ENCODE results near the gene PTPN23. TPM values are rescaled to one million over a fixed set of nuclear protein-coding genes. Genes with fewer than 3 reads are reported as not detected.

PTPN23 gene
- polyA plus RNA-seq, 3 donors: 1.2 to 13.7 (median 1.3) TPM

DNA sequence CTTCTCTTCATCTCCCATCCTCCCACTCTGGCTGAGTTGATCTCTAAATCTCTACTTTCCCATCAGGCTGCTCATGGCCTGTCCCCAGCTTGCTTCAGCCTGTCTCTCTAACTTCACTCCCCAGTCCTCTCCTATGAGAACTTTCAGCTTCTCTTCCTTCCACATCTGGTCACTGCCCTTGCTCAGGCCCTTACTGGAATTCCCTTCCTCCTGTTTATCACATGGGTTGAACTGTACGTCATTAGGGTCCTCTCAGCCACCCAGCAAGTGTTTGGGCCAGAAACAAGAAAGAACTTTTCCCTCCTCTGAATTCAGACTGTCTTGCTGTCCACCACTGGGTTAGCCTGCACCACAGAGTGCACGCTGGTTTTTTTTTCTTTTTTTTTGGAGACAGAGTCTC, 5.0 kb downstream of the PTPN23 start:
- 95% methylated on average over 2 of the region's 2 CpGs for WGBS (ENCODE audit: insufficient coverage)
- Histone ChIP-seq H3K4me2 (replicated peaks; ENCODE audit: extremely low read depth, low read length, poor library complexity, severe bottlenecking) (no peak overlapping the region), H3K27me3 (ENCODE audit: control insufficient read depth in 2 of 2, insufficient read depth in 2 of 2, low read length in 2 of 2) (no peaks in the 10 kb centered on the region), H3K36me3 (replicated peaks in 1 of 2; ENCODE audit: control insufficient read depth in 1 of 2, insufficient read depth in 2 of 2, low read length in 2 of 2) (peaks cover 13 to 53% of the 10 kb centered on the region in 2 donors), H4K20me1 (ENCODE audit: insufficient read depth, low read length) (peaks cover 92% of the 10 kb centered on the region), H2AFZ (ENCODE audit: insufficient read depth, low read depth, low read length, poor library complexity, severe bottlenecking) (no peak overlapping the region), H3K9ac (ENCODE audit: insufficient read depth, low read length, poor library complexity, severe bottlenecking) (no peak overlapping the region), H3K4me3 (replicated peaks in 1 of 3; ENCODE audit: low read depth in 2 of 3, low read length in 3 of 3) (no peak overlapping the region), H3K4me1 (ENCODE audit: control insufficient read depth in 1 of 2, insufficient read depth in 2 of 2, low read length in 2 of 2) (peaks cover 10 to 11% of the 10 kb centered on the region in 2 donors), H3K27ac (ENCODE audit: low read depth in 1 of 2, low read length in 2 of 2) (peak overlapping the region in 1 of 2 donors; percentile 11), H3K9me3 (replicated peaks in 1 of 2; ENCODE audit: control insufficient read depth in 1 of 2, insufficient read depth in 1 of 2, low read length in 2 of 2) (no peaks in the 10 kb centered on the region), H3K79me2 (ENCODE audit: insufficient read depth, low read length) (peaks cover 96% of the 10 kb centered on the region)
- Mint-ChIP-seq H3K27ac (peak overlapping the region in 3 of 7 donors; percentile 1 to 59 (median 3)), H3K27me3 (ENCODE audit: low read depth in 3 of 3) (no peaks in the 10 kb centered on the region), H3K4me3 (no peak overlapping the region), H3K4me1 (peaks cover 22% of the 10 kb centered on the region), H3K9me3 (no peaks in the 10 kb centered on the region), H3K36me3 (peaks cover 22 to 44% of the 10 kb centered on the region in 2 donors)
- TF ChIP-seq, protein P1, sequence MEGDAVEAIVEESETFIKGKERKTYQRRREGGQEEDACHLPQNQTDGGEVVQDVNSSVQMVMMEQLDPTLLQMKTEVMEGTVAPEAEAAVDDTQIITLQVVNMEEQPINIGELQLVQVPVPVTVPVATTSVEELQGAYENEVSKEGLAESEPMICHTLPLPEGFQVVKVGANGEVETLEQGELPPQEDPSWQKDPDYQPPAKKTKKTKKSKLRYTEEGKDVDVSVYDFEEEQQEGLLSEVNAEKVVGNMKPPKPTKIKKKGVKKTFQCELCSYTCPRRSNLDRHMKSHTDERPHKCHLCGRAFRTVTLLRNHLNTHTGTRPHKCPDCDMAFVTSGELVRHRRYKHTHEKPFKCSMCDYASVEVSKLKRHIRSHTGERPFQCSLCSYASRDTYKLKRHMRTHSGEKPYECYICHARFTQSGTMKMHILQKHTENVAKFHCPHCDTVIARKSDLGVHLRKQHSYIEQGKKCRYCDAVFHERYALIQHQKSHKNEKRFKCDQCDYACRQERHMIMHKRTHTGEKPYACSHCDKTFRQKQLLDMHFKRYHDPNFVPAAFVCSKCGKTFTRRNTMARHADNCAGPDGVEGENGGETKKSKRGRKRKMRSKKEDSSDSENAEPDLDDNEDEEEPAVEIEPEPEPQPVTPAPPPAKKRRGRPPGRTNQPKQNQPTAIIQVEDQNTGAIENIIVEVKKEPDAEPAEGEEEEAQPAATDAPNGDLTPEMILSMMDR (IDR thresholded peaks at IDR 0.05): no peak
- no peak for DNase-seq
- intact Hi-C loops (cut with micrococcal nuclease): loop anchor here in 1 of 2 donors (10.0 kb wide), 1 partner anchor 101 kb away; the partner anchor contains the start of genes KIF9 and KLHL18

DNA sequence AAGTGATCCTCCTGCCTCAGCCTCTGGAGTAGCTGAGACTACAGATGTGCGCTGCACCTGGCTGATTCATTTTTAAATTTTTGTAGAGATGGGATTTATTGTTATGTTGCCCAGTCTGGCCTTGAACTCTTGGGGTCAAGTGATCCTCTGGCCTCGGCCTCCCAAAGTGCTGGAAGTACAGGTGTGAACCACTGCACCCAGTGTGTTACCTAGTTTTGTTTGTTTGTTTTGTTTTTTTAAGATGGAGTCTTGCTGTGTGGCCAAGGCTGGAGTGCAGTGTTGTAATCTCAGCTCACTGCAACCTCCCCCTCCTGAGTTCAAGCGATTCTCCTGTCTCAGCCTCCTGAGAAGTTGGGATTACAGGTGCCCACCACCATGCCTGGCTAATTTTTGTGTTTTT, 12.1 kb downstream of the PTPN23 start:
- peaks cover 23 to 61% of the 10 kb centered on the region in 2 donors for H3K36me3 ChIP-seq (replicated peaks in 1 of 2; ENCODE audit: control insufficient read depth in 1 of 2, insufficient read depth in 2 of 2, low read length in 2 of 2)
- Mint-ChIP-seq H3K27me3 (ENCODE audit: low read depth in 3 of 3) (peaks cover 0 to 1% (median under 1%) of the 10 kb centered on the region in 3 donors), H3K36me3 (peaks cover 23 to 56% of the 10 kb centered on the region in 2 donors), H3K27ac (no peak overlapping the region), H3K4me3 (no peak overlapping the region), H3K4me1 (peaks cover 6% of the 10 kb centered on the region), H3K9me3 (peaks cover 0 to 2% (median 0%) of the 10 kb centered on the region in 7 donors)
- 94% methylated on average over 2 of the region's 3 CpGs for WGBS (ENCODE audit: insufficient coverage)
- H3K4me3 ChIP-seq (replicated peaks in 1 of 3; ENCODE audit: low read depth in 2 of 3, low read length in 3 of 3): no peak overlapping the region
- H3K79me2 ChIP-seq (ENCODE audit: insufficient read depth, low read length): peaks cover 84% of the 10 kb centered on the region
- peaks cover 91% of the 10 kb centered on the region for H4K20me1 ChIP-seq (ENCODE audit: insufficient read depth, low read length)
- H2AFZ ChIP-seq (ENCODE audit: insufficient read depth, low read depth, low read length, poor library complexity, severe bottlenecking): no peak overlapping the region
- TF ChIP-seq, protein P1 (IDR thresholded peaks at IDR 0.05): no peak
- DNase-seq: no peak
- no peaks in the 10 kb centered on the region for H3K27me3 ChIP-seq (ENCODE audit: control insufficient read depth in 2 of 2, insufficient read depth in 2 of 2, low read length in 2 of 2)
- no peaks in the 10 kb centered on the region for H3K4me1 ChIP-seq (ENCODE audit: control insufficient read depth in 1 of 2, insufficient read depth in 2 of 2, low read length in 2 of 2)
- H3K4me2 ChIP-seq (replicated peaks; ENCODE audit: extremely low read depth, low read length, poor library complexity, severe bottlenecking): no peak overlapping the region
- no peak overlapping the region for H3K27ac ChIP-seq (ENCODE audit: low read depth in 1 of 2, low read length in 2 of 2)
- no peaks in the 10 kb centered on the region for H3K9me3 ChIP-seq (replicated peaks in 1 of 2; ENCODE audit: control insufficient read depth in 1 of 2, insufficient read depth in 1 of 2, low read length in 2 of 2)
- no peak overlapping the region for H3K9ac ChIP-seq (ENCODE audit: insufficient read depth, low read length, poor library complexity, severe bottlenecking)
- intact Hi-C loops (cut with micrococcal nuclease): no loop called here
